Right atrium auricular region (tissue), 2 donors: ENCODE data around the gene SPATA13. TPM values are rescaled to one million over a fixed set of nuclear protein-coding genes. Genes with fewer than 3 reads are reported as not detected.

ENCODE experiments used
- DNase-seq: peaks from one replicate; pipeline ENCODE4 v3.0.0-alpha.2; 2019; ENCODE audit warnings: low spot score
- H3K27ac ChIP-seq, 2 donors: fragments of 200-600 bp; sonication (generic); 1 replicate in 1 of 2; 2 replicates in 1 of 2; pipeline ENCODE4 v1.5.1; 2016 to 2019
- H3K27me3 ChIP-seq, 2 donors: fragments of 200-600 bp; sonication (generic); one replicate each; pipeline versions ENCODE4 v1.5.1 to v1.6.0; 2017 to 2019
- H3K36me3 ChIP-seq: fragments of 200-600 bp; sonication (generic); one replicate; pipeline ENCODE4 v1.5.1; 2016
- H3K4me1 ChIP-seq, 2 donors: fragments of 200-600 bp; sonication (generic); one replicate each; pipeline versions ENCODE4 v1.5.1 to v1.6.0; 2017 to 2019
- H3K4me3 ChIP-seq, 2 donors: fragments of 200-600 bp; sonication (generic); 1 replicate in 1 of 2; 2 replicates in 1 of 2; pipeline ENCODE4 v1.5.1; 2017 to 2019; ENCODE audit warnings: mild to moderate bottlenecking in 1 of 2, moderate library complexity in 1 of 2
- H3K9me3 ChIP-seq, 2 donors: fragments of 200-600 bp; sonication (generic); one replicate each; pipeline ENCODE4 v1.5.1; 2019
- total RNA-seq, 2 donors: library from RNA; depleted of rRNA; stranded (reverse); fragments of >200 nt; gene quantifications; one replicate each; pipeline ENCODE4 v1.1.0, GENCODE V29; 2016
- TF ChIP-seq, protein P1 (sequence below), 2 donors: fragments of 200-600 bp; sonication (generic); IDR thresholded peaks; one replicate each; pipeline ENCODE4 v1.5.1; 2019; ENCODE audit warnings: antibody characterized with exemption in 2 of 2

Gene SPATA13
- total RNA-seq, 2 donors from 2014 or later: 10.0 to 14.1 TPM

DNA sequence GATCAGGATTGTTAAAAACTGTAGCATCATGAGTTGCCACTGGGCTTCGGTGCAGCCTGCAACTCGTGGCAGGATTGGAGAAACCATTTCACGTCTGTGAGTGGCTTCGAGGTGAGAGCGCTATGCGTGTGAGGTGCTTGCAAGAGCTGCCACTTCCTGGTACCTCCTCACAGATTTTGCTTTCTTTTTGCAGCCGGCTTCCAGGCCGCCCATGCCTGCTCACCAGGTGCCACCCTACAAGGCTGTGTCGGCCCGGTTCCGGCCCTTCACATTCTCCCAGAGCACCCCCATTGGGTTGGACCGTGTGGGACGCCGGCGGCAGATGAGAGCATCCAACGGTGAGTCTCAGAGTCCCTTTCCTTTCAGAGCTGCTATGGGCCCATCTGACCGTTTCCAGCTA, 91.0 kb downstream of the SPATA13 start:
- peaks cover 0 to 5% of the 10 kb centered on the region in 2 donors for H3K4me1 ChIP-seq

DNA sequence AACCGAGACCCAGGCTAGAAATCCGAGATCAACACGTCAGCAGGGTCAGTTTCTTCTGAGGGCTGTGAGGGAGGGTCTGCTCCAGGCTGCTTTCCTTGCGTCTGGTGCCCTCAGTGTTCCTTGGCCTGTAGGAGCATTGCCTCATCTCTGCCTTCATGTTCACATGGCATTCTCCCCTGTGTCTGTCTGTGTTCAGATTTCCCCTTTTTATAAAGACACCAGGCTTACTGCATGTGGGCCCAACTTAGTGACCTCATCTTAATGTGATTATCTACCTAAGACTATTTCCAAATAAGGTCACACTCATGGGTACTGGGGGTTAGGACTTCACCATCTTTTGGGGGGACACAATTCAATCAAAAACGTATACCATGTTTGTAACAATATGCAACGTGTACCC, 91.6 kb downstream of the SPATA13 start:
- no peak for DNase-seq
- Histone ChIP-seq H3K9me3 (no peaks in the 10 kb centered on the region), H3K27me3 (no peaks in the 10 kb centered on the region), H3K27ac (no peak overlapping the region), H3K4me3 (no peak overlapping the region), H3K36me3 (no peaks in the 10 kb centered on the region), H3K4me1 (peaks cover 0 to 5% of the 10 kb centered on the region in 2 donors)
- TF ChIP-seq, protein P1, sequence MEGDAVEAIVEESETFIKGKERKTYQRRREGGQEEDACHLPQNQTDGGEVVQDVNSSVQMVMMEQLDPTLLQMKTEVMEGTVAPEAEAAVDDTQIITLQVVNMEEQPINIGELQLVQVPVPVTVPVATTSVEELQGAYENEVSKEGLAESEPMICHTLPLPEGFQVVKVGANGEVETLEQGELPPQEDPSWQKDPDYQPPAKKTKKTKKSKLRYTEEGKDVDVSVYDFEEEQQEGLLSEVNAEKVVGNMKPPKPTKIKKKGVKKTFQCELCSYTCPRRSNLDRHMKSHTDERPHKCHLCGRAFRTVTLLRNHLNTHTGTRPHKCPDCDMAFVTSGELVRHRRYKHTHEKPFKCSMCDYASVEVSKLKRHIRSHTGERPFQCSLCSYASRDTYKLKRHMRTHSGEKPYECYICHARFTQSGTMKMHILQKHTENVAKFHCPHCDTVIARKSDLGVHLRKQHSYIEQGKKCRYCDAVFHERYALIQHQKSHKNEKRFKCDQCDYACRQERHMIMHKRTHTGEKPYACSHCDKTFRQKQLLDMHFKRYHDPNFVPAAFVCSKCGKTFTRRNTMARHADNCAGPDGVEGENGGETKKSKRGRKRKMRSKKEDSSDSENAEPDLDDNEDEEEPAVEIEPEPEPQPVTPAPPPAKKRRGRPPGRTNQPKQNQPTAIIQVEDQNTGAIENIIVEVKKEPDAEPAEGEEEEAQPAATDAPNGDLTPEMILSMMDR (IDR thresholded peaks at IDR 0.05): no peak

More for the DNA sequence above, 91.0 kb downstream of the SPATA13 start:
- Histone ChIP-seq H3K27me3 (no peaks in the 10 kb centered on the region), H3K9me3 (no peaks in the 10 kb centered on the region), H3K4me3 (no peak overlapping the region), H3K36me3 (no peaks in the 10 kb centered on the region), H3K27ac (no peak overlapping the region)
- TF ChIP-seq, protein P1 (IDR thresholded peaks at IDR 0.05): no peak
- DNase-seq: no peak

DNA sequence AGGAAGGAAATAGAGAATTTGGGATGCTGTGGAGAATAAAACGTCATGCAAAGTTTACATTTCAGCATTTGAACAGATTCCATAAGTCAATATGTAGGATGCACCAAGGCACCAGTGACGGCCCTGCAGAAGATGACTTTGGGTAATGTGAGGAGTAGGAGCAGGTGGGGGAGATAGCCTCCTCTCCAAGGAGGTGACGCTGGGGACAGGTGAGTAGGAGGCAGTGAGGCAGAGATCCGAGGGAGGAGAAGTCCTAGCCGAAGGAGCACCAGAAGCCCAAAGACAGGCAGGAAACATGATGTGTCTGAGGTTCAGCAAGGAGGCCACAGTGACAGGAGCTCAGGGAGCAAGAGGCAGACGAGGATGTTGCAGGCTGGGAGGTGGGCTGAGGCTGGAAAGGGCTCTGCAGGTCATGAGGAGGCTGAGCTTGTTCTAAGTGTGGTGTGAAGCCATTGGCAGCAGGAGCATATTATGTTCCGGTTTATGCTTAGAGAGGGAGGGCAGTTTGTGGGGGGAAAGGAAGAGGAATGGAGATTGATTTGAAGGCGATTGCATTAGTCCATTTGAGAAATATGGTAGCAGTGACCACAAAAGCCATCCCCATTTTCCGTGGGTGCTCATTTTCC, 93.1 kb downstream of the SPATA13 start:
- TF ChIP-seq, protein P1 (IDR thresholded peaks at IDR 0.05): no peak
- Histone ChIP-seq H3K4me1 (peaks cover 0 to 9% of the 10 kb centered on the region in 2 donors), H3K4me3 (no peak overlapping the region), H3K36me3 (no peaks in the 10 kb centered on the region), H3K27me3 (no peaks in the 10 kb centered on the region), H3K9me3 (no peaks in the 10 kb centered on the region), H3K27ac (no peak overlapping the region)
- DNase-seq: no peak

DNA sequence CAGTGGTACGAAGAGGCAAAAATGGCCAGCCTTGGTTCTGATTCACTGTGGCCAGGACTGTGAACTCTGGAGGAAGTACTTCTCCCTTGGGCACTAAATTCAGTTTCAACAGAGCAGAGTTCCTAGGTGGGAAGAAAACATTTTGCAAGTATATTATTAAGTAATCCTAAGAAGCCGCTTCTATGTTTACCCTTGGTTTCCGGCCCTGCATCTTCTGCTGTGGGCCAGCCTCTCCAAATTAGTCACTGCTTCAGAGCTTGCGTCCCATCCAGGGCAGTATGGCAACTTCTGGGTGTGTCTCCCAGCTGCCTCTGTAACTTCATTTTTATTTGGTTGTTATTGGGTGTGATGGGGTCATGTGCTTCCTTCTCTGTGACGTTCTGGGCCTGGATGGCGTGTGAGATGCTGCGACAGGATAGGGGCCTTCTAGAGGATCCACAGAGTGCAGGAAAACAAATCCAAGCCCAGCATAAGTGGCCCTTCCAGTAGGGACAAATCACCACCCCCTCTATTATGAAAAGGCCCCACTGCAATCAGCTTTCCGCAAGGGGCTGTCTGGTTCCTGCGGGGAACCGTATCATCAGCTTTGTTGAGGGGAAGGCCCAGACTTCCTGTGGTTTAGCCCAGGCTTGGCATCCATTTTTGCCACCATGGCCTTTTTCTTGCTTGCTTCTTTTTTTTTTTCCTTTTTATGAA, 93.8 kb downstream of the SPATA13 start:
- Histone ChIP-seq H3K27ac (no peak overlapping the region), H3K4me1 (peaks cover 0 to 9% of the 10 kb centered on the region in 2 donors)
- DNase-seq: peak; percentile 70

DNA sequence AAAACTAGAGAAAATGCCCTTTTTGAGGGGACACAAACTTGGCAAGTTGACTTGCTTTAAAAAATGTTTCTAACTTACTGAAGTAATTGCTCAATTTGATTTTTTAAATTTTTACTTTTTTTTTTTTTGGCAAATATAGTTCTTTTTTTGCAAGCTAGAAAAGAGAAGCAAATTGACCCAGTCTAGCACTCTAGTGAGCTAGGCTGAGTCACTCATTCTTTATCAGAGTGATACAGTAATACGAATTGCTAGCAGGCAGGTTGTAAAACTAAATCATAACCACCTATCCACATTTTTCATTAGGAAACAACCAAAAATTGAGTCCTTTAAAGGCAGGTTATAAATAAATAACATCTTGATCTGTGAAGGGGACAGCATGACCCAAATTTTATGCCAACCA, 97.0 kb downstream of the SPATA13 start:
- Histone ChIP-seq H3K27ac (no peak overlapping the region), H3K27me3 (no peaks in the 10 kb centered on the region), H3K36me3 (no peaks in the 10 kb centered on the region), H3K4me3 (no peak overlapping the region), H3K4me1 (peaks cover 0 to 9% of the 10 kb centered on the region in 2 donors), H3K9me3 (no peaks in the 10 kb centered on the region)
- no peak for DNase-seq
- TF ChIP-seq, protein P1 (IDR thresholded peaks at IDR 0.05): no peak

More for the DNA sequence above, 93.8 kb downstream of the SPATA13 start:
- TF ChIP-seq, protein P1 (IDR thresholded peaks at IDR 0.05): no peak
- Histone ChIP-seq H3K9me3 (no peaks in the 10 kb centered on the region), H3K4me3 (no peak overlapping the region), H3K27me3 (no peaks in the 10 kb centered on the region), H3K36me3 (no peaks in the 10 kb centered on the region)
